Measurements from ENCODE around the gene AGRN.

AGRN gene

GRCh38 chr1:1090424-1091343, 70.8 kb downstream of the AGRN start:
- H3K4me1 ChIP-seq (ENCODE audit: control insufficient read depth, insufficient read depth, low read depth, low read length): no peaks in the 10 kb centered on the region
- no peak overlapping the region for H2BK120ac ChIP-seq (ENCODE audit: low read depth, low read length)
- no peak overlapping the region for H3K18ac ChIP-seq (ENCODE audit: low read depth in 1 of 2, low read length in 2 of 2)
- no peak overlapping the region for H4K8ac ChIP-seq (ENCODE audit: low read length)
- no peak overlapping the region for H2AK5ac ChIP-seq (ENCODE audit: low read length, severe bottlenecking)
- H3K27ac ChIP-seq (ENCODE audit: low read length, poor library complexity, severe bottlenecking): no peak overlapping the region
- no peaks in the 10 kb centered on the region for H3K27me3 ChIP-seq (ENCODE audit: control insufficient read depth in 1 of 2, insufficient read depth in 1 of 2, low read length in 2 of 2)
- no peaks in the 10 kb centered on the region for H3K9me3 ChIP-seq (ENCODE audit: control insufficient read depth, low read length)
- H3K23ac ChIP-seq (ENCODE audit: low read length in 2 of 2): no peak overlapping the region
- H3K4me3 ChIP-seq (ENCODE audit: insufficient read depth in 1 of 2, low read depth in 1 of 2, low read length in 2 of 2): no peak overlapping the region
- H2BK12ac ChIP-seq (ENCODE audit: low read length in 2 of 2): no peak overlapping the region
- no peak overlapping the region for H2BK15ac ChIP-seq (ENCODE audit: low read depth, poor library complexity, severe bottlenecking)
- no peak overlapping the region for H3K14ac ChIP-seq (ENCODE audit: low read length in 2 of 2)
- peaks cover 0 to 41% of the 10 kb centered on the region in 2 experiments for H3K36me3 ChIP-seq (ENCODE audit: control insufficient read depth in 1 of 2, insufficient read depth in 2 of 2, low read depth in 1 of 2, low read length in 2 of 2)
- no peak overlapping the region for H4K91ac ChIP-seq (ENCODE audit: low read length)
- no peak overlapping the region for H2AFZ ChIP-seq (ENCODE audit: low read depth, low read length)
- H3K4ac ChIP-seq (ENCODE audit: low read depth in 1 of 2, low read length in 2 of 2): peak overlapping the region in 1 of 2 experiments; percentile 30
- H3K4me2 ChIP-seq (ENCODE audit: low read length, poor library complexity, severe bottlenecking): no peak overlapping the region
- WGBS: 97% methylated on average over 45 of the region's 45 CpGs
- no peak overlapping the region for H3K9ac ChIP-seq (ENCODE audit: low read length)
- DNase-seq: no peak
- no peaks in the 10 kb centered on the region for H3K79me1 ChIP-seq (replicated peaks; ENCODE audit: low read length, poor library complexity, severe bottlenecking)
- no peak overlapping the region for H2BK5ac ChIP-seq (ENCODE audit: low read depth, low read length, poor library complexity, severe bottlenecking)

- H3K4me2 ChIP-seq (ENCODE audit: low read length, poor library complexity, severe bottlenecking): no peak overlapping the region
- H3K18ac ChIP-seq (ENCODE audit: low read depth in 1 of 2, low read length in 2 of 2): no peak overlapping the region
- H4K91ac ChIP-seq (ENCODE audit: low read length): no peak overlapping the region
- DNase-seq: no peak
- no peak overlapping the region for H2BK12ac ChIP-seq (ENCODE audit: low read length in 2 of 2)
- no peaks in the 10 kb centered on the region for H3K4me1 ChIP-seq (ENCODE audit: control insufficient read depth, insufficient read depth, low read depth, low read length)
- H2BK5ac ChIP-seq (ENCODE audit: low read depth, low read length, poor library complexity, severe bottlenecking): no peak overlapping the region
- no peak overlapping the region for H4K8ac ChIP-seq (ENCODE audit: low read length)
- H3K27ac ChIP-seq (ENCODE audit: low read length, poor library complexity, severe bottlenecking): no peak overlapping the region
- H3K79me1 ChIP-seq (replicated peaks; ENCODE audit: low read length, poor library complexity, severe bottlenecking): no peaks in the 10 kb centered on the region
- peak overlapping the region in 1 of 2 experiments; percentile 30 for H3K4ac ChIP-seq (ENCODE audit: low read depth in 1 of 2, low read length in 2 of 2)
- no peak overlapping the region for H3K23ac ChIP-seq (ENCODE audit: low read length in 2 of 2)
- H2AK5ac ChIP-seq (ENCODE audit: low read length, severe bottlenecking): no peak overlapping the region
- WGBS: 99% methylated on average over 28 of the region's 28 CpGs
- H3K14ac ChIP-seq (ENCODE audit: low read length in 2 of 2): no peak overlapping the region
- H3K36me3 ChIP-seq (ENCODE audit: control insufficient read depth in 1 of 2, insufficient read depth in 2 of 2, low read depth in 1 of 2, low read length in 2 of 2): peaks cover 0 to 32% of the 10 kb centered on the region in 2 experiments
- H3K9ac ChIP-seq (ENCODE audit: low read length): no peak overlapping the region
- no peak overlapping the region for H2BK15ac ChIP-seq (ENCODE audit: low read depth, poor library complexity, severe bottlenecking)
- H3K4me3 ChIP-seq (ENCODE audit: insufficient read depth in 1 of 2, low read depth in 1 of 2, low read length in 2 of 2): no peak overlapping the region
- no peaks in the 10 kb centered on the region for H3K27me3 ChIP-seq (ENCODE audit: control insufficient read depth in 1 of 2, insufficient read depth in 1 of 2, low read length in 2 of 2)
- no peaks in the 10 kb centered on the region for H3K9me3 ChIP-seq (ENCODE audit: control insufficient read depth, low read length)
- no peak overlapping the region for H2AFZ ChIP-seq (ENCODE audit: low read depth, low read length)
- no peak overlapping the region for H2BK120ac ChIP-seq (ENCODE audit: low read depth, low read length)
Measured at GRCh38 chr1:1091344-1092148, 71.6 kb downstream of the AGRN start.

GRCh38 chr1:1092149-1092855, 72.4 kb downstream of the AGRN start:
- H3K23ac ChIP-seq (ENCODE audit: low read length in 2 of 2): no peak overlapping the region
- DNase-seq: no peak
- H2BK15ac ChIP-seq (ENCODE audit: low read depth, poor library complexity, severe bottlenecking): no peak overlapping the region
- H4K8ac ChIP-seq (ENCODE audit: low read length): no peak overlapping the region
- H2BK5ac ChIP-seq (ENCODE audit: low read depth, low read length, poor library complexity, severe bottlenecking): no peak overlapping the region
- H3K4me1 ChIP-seq (ENCODE audit: control insufficient read depth, insufficient read depth, low read depth, low read length): no peaks in the 10 kb centered on the region
- no peak overlapping the region for H2AFZ ChIP-seq (ENCODE audit: low read depth, low read length)
- H3K9ac ChIP-seq (ENCODE audit: low read length): no peak overlapping the region
- no peak overlapping the region for H3K18ac ChIP-seq (ENCODE audit: low read depth in 1 of 2, low read length in 2 of 2)
- H3K27ac ChIP-seq (ENCODE audit: low read length, poor library complexity, severe bottlenecking): no peak overlapping the region
- H4K91ac ChIP-seq (ENCODE audit: low read length): no peak overlapping the region
- WGBS: 96% methylated on average over 28 of the region's 28 CpGs
- peaks cover 0 to 25% of the 10 kb centered on the region in 2 experiments for H3K36me3 ChIP-seq (ENCODE audit: control insufficient read depth in 1 of 2, insufficient read depth in 2 of 2, low read depth in 1 of 2, low read length in 2 of 2)
- H3K14ac ChIP-seq (ENCODE audit: low read length in 2 of 2): no peak overlapping the region
- no peak overlapping the region for H3K4ac ChIP-seq (ENCODE audit: low read depth in 1 of 2, low read length in 2 of 2)
- no peak overlapping the region for H2BK120ac ChIP-seq (ENCODE audit: low read depth, low read length)
- no peak overlapping the region for H2AK5ac ChIP-seq (ENCODE audit: low read length, severe bottlenecking)
- no peaks in the 10 kb centered on the region for H3K79me1 ChIP-seq (replicated peaks; ENCODE audit: low read length, poor library complexity, severe bottlenecking)
- no peaks in the 10 kb centered on the region for H3K27me3 ChIP-seq (ENCODE audit: control insufficient read depth in 1 of 2, insufficient read depth in 1 of 2, low read length in 2 of 2)
- no peak overlapping the region for H3K4me2 ChIP-seq (ENCODE audit: low read length, poor library complexity, severe bottlenecking)
- H3K9me3 ChIP-seq (ENCODE audit: control insufficient read depth, low read length): no peaks in the 10 kb centered on the region
- no peak overlapping the region for H2BK12ac ChIP-seq (ENCODE audit: low read length in 2 of 2)
- no peak overlapping the region for H3K4me3 ChIP-seq (ENCODE audit: insufficient read depth in 1 of 2, low read depth in 1 of 2, low read length in 2 of 2)
